Measurements from ENCODE around the gene TRPM3. TPM values are rescaled to one million over a fixed set of nuclear protein-coding genes. Genes with fewer than 3 reads are reported as not detected.

Gene TRPM3
- total RNA-seq, 4 donors from 2014 or later = 0.07 to 0.66 TPM; not detected in 2

- H3K4me1 ChIP-seq = no peaks in the 10 kb centered on the region
- intact Hi-C loops (cut with DNase I; ENCODE audit: low total_unique reads) (no loop called here), in situ Hi-C loops (cut with MboI; ENCODE audit: low sequenced_read_pairs in 4 of 4) (no loop called here)
- no peak for ATAC-seq
- H3K36me3 ChIP-seq = no peaks in the 10 kb centered on the region
- H3K4me3 ChIP-seq = no peak overlapping the region
- no peaks in the 10 kb centered on the region for H3K9me3 ChIP-seq
- no peaks in the 10 kb centered on the region for H3K27me3 ChIP-seq
- no peak for DNase-seq
- TF ChIP-seq POLR2A (IDR thresholded peaks at IDR 0.05) (no peak), CTCF (IDR thresholded peaks at IDR 0.05 in 4 of 5, conservative IDR thresholded peaks at IDR 0.05 in 1 of 5) (no peak)
- H3K27ac ChIP-seq = no peak overlapping the region
These were observed 556.7 kb downstream of the TRPM3 start for GRCh38 chr9:70564468-70565335.

DNA sequence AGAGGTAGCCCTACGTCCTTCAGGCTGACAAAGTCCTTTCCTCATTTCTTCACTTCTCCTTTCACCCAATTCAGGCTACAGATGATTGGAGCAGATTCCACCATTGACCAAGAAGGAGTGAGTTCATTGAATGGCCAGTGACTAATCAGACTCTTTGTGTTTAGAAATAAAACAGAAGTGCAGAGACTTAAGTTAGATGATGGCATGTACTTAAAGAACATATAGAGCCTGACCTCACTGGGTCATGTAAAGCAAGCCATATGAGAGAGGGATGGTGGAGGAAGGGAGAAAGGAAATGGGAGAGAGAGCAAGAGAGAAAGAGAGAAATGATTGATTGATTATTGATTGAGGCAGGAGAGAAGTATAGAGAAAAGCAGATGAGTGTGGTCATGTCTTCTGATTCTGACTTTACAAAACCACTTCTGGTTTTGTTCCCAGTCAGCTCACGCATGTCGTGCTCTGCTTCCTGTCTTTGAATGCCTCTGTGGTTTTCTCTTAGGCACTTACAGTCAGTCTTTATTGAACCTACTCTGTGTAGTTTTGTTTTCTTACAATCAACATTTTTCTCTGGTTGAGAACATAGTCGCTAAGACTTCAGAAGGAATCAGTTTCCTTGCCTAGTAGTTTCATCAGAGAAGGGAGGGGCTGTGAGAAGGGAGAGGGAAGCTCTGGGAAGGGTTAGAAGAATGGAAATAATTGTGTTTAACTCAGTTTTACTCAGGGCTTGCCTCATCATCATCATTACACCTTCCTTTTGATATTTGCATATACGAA, 557.8 kb downstream of the TRPM3 start:
- no peak for ATAC-seq
- in situ Hi-C loops (cut with MboI; ENCODE audit: low sequenced_read_pairs in 4 of 4) = no loop called here
- intact Hi-C loops (cut with DNase I; ENCODE audit: low total_unique reads) = no loop called here

GRCh38 chr9:70563010-70563409, 558.4 kb downstream of the TRPM3 start:
- ATAC-seq (no peak), DNase-seq (no peak)
- Histone ChIP-seq H3K27me3 (no peaks in the 10 kb centered on the region), H3K4me1 (no peaks in the 10 kb centered on the region), H3K36me3 (no peaks in the 10 kb centered on the region), H3K27ac (no peak overlapping the region), H3K9me3 (no peaks in the 10 kb centered on the region), H3K4me3 (no peak overlapping the region)
- no peak for TF ChIP-seq CTCF (IDR thresholded peaks at IDR 0.05 in 4 of 5, conservative IDR thresholded peaks at IDR 0.05 in 1 of 5)
- TF ChIP-seq POLR2A (IDR thresholded peaks at IDR 0.05) = no peak
- intact Hi-C loops (cut with DNase I; ENCODE audit: low total_unique reads) = no loop called here
- in situ Hi-C loops (cut with MboI; ENCODE audit: low sequenced_read_pairs in 4 of 4) = no loop called here

More for the DNA sequence above, 557.8 kb downstream of the TRPM3 start:
- H3K4me1 ChIP-seq = no peaks in the 10 kb centered on the region
- no peak overlapping the region for H3K4me3 ChIP-seq
- no peaks in the 10 kb centered on the region for H3K27me3 ChIP-seq
- H3K27ac ChIP-seq = no peak overlapping the region
- no peaks in the 10 kb centered on the region for H3K9me3 ChIP-seq
- no peaks in the 10 kb centered on the region for H3K36me3 ChIP-seq
- no peak for DNase-seq
- TF ChIP-seq CTCF (IDR thresholded peaks at IDR 0.05 in 4 of 5, conservative IDR thresholded peaks at IDR 0.05 in 1 of 5) = no peak
- TF ChIP-seq POLR2A (IDR thresholded peaks at IDR 0.05) = no peak

DNA sequence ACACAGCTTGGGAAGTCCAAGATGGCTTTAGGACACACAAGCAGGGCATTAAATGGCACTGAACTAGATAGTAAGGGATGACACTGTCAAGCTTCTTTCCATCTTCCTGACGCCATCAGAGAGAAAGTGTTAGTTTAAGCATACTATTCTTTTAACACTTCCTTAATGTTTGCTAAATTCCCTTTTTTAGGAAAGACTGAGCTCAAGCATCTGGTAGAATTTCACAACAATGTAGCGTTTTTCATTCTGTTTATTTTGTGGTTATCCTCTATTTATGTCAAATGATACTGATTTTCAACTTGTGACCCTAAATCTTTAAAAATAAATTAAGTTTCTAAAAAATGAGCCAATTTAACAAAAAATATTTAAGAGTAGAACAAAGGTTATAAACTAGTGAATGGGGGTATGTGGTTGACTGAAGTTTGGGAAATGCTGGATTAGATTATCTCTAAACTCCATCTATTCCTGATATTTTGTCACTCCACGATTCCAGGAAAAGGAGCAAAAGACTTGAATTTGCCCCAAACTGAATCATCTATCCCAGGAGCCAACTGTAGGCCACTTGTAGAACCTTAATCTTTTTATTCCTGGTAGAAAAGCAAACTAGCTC, 559.5 kb downstream of the TRPM3 start:
- intact Hi-C loops (cut with DNase I; ENCODE audit: low total_unique reads) (no loop called here), in situ Hi-C loops (cut with MboI; ENCODE audit: low sequenced_read_pairs in 4 of 4) (no loop called here)
- Histone ChIP-seq H3K27ac (no peak overlapping the region), H3K27me3 (no peaks in the 10 kb centered on the region), H3K4me3 (no peak overlapping the region), H3K4me1 (no peaks in the 10 kb centered on the region), H3K36me3 (no peaks in the 10 kb centered on the region), H3K9me3 (no peaks in the 10 kb centered on the region)
- TF ChIP-seq CTCF (IDR thresholded peaks at IDR 0.05 in 4 of 5, conservative IDR thresholded peaks at IDR 0.05 in 1 of 5) (no peak), POLR2A (IDR thresholded peaks at IDR 0.05) (no peak)
- peak in 1 of 2 donors; percentile 11 for ATAC-seq
- no peak for DNase-seq

Measured in gastrocnemius medialis (tissue), 4 donors.